GM12878 (cell line): ENCODE data around the gene EDEM2. TPM values are rescaled to one million over a fixed set of nuclear protein-coding genes. Genes with fewer than 3 reads are reported as not detected.
A peak's percentile ranks its signal among the peaks of the same experiment; 100 is the strongest.

Source experiments
- ATAC-seq: fragments of 200-7000 bp; cut with Tn5 transposase; 3 replicates; pipeline ENCODE4 v1.9.1; 2020; ENCODE audit warnings: mild to moderate bottlenecking, moderate library complexity
- BruUV-seq: library from RNA; stranded (reverse); fragments of 400-500 nt; replicated peaks from 2 replicates; lab custom pipeline; 2021; lab: Mats Ljungman, UMichigan
- CTCF ChIA-PET: fragments of 300-600 bp; sonication (Branson Sonifier 250); formaldehyde crosslinking; extraction: SDS; loops from one replicate; lab custom pipeline; 2021; ENCODE audit warnings: inconsistent platforms; lab: Yijun Ruan, JAX
- POLR2A ChIA-PET: fragments of 350-600 bp; formaldehyde crosslinking; extraction: SDS; loops from one replicate; lab custom pipeline; 2021; ENCODE audit warnings: inconsistent platforms; lab: Charles Lee
- RAD21 ChIA-PET: fragments of 300-600 bp; sonication (Branson Sonifier 250); formaldehyde crosslinking; loops from one replicate; lab custom pipeline; 2023; ENCODE audit warnings: antibody characterized with exemption; ENCODE audit not compliant: unreplicated experiment; lab: Charles Lee
- SMC1A ChIA-PET: fragments of 300-600 bp; sonication (Branson Sonifier 250); formaldehyde crosslinking; loops from one replicate; lab custom pipeline; 2023; ENCODE audit not compliant: unreplicated experiment, uncharacterized antibody; lab: Charles Lee
- DNase-seq: peaks from one replicate; pipeline ENCODE4 v3.0.0-alpha.2; 2011; ENCODE audit warnings: low read depth, low spot score
- FAIRE-seq: peaks from 3 replicates; lab custom pipeline; 2011; peaks lifted over from hg19 to GRCh38; lab: Jason Lieb, UNC
- H2AFZ ChIP-seq: 2 replicates; pipeline ENCODE4 v1.6.0; 2011; ENCODE audit warnings: low read depth, low read length, control low read depth; ENCODE audit not compliant: control insufficient read depth
- H3K27ac ChIP-seq: 2 replicates; pipeline ENCODE4 v1.5.1; 2011; ENCODE audit warnings: control low read depth; ENCODE audit not compliant: control insufficient read depth, insufficient read depth
- H3K27me3 ChIP-seq, 2 experiments: replicated peaks in 1 of 2; 2 replicates each; pipeline versions ENCODE4 v1.6.0 to v1.6.1; 2011; ENCODE audit warnings: low read length in 1 of 2; ENCODE audit not compliant: control insufficient read depth in 2 of 2, insufficient read depth in 2 of 2
- H3K36me3 ChIP-seq, 2 experiments: 2 replicates each; pipeline ENCODE4 v1.5.1; 2011; ENCODE audit warnings: low read length in 1 of 2; ENCODE audit not compliant: control insufficient read depth in 2 of 2, insufficient read depth in 2 of 2
- H3K4me1 ChIP-seq: 2 replicates; pipeline ENCODE4 v1.6.1; 2011; ENCODE audit warnings: mild to moderate bottlenecking, low read length, moderate library complexity, mixed read lengths; ENCODE audit not compliant: control insufficient read depth, insufficient read depth
- H3K4me2 ChIP-seq: 2 replicates; pipeline ENCODE4 v1.6.0; 2011; ENCODE audit warnings: control low read depth; ENCODE audit not compliant: control insufficient read depth, insufficient read depth
- H3K4me3 ChIP-seq: fragments of 200-600 bp; sonication (generic); 2 replicates; pipeline ENCODE4 v1.5.1; 2016
- H3K79me2 ChIP-seq: 2 replicates; pipeline ENCODE4 v1.6.0; 2011; ENCODE audit warnings: low read length; ENCODE audit not compliant: control insufficient read depth, insufficient read depth
- H3K9ac ChIP-seq: 2 replicates; pipeline ENCODE4 v1.8.0; 2011; ENCODE audit warnings: low read length, control low read depth, mixed read lengths; ENCODE audit not compliant: control insufficient read depth, insufficient read depth
- H3K9me3 ChIP-seq: replicated peaks from 3 replicates; pipeline ENCODE4 v1.5.1; 2011; ENCODE audit warnings: mild to moderate bottlenecking, low read length; ENCODE audit not compliant: control insufficient read depth, insufficient read depth
- H4K20me1 ChIP-seq: 2 replicates; pipeline ENCODE4 v1.6.0; 2011; ENCODE audit not compliant: control insufficient read depth, insufficient read depth
- ATF7 ChIP-seq: fragments of 450-650 bp; IDR thresholded peaks from 2 replicates; pipeline ENCODE4 v1.6.1; 2016; ENCODE audit warnings: low read depth, mild to moderate bottlenecking
- HCFC1 ChIP-seq: fragments of 150-350 bp; IDR thresholded peaks from 2 replicates; pipeline ENCODE4 v1.6.1; 2014; ENCODE audit warnings: low read length
- KDM1A ChIP-seq: fragments of 200-600 bp; sonication (generic); IDR thresholded peaks from 2 replicates; pipeline ENCODE4 v1.6.1; 2016; ENCODE audit warnings: borderline replicate concordance
- POU2F2 ChIP-seq: IDR thresholded peaks from 3 replicates; pipeline ENCODE4 v1.6.1; 2011; ENCODE audit warnings: low read depth, mild to moderate bottlenecking, low read length, borderline replicate concordance
- SP1 ChIP-seq: IDR thresholded peaks from one replicate; pipeline ENCODE4 v1.6.1; 2011; ENCODE audit warnings: low read depth, low read length
- SPI1 ChIP-seq: IDR thresholded peaks from 2 replicates; pipeline ENCODE4 v1.6.1; 2011; ENCODE audit warnings: low read depth, mild to moderate bottlenecking, low read length, moderate library complexity, borderline replicate concordance; ENCODE audit not compliant: insufficient read depth
- STAT3 ChIP-seq: IDR thresholded peaks from 2 replicates; pipeline ENCODE4 v1.6.1; 2011; ENCODE audit warnings: low read depth, low read length, improper control_type of control experiment
- ZNF217 ChIP-seq: fragments of 450-650 bp; IDR thresholded peaks from 2 replicates; pipeline ENCODE4 v1.6.1; 2017; ENCODE audit warnings: antibody characterized with exemption, mild to moderate bottlenecking
- WGBS: methylation state at CpG from one replicate; pipeline ENCODE4 v1.1.6; 2016; ENCODE audit warnings: low lambda C conversion rate; ENCODE audit not compliant: insufficient replicate concordance, insufficient coverage; ENCODE audit errors: missing lambda C conversion rate; 5-methylcytosine and 5-hydroxymethylcytosine counted together
- in situ Hi-C: fragments of 300-500 bp; cut with MboI; formaldehyde crosslinking; loops from 9 replicates; pipeline ENCODE4 v1.14.3; 2018; ENCODE audit warnings: mixed read lengths
- intact Hi-C: fragments of 100-400 bp; cut with micrococcal nuclease; formaldehyde crosslinking; loops from one replicate; pipeline ENCODE4 v1.14.2; 2022; ENCODE audit not compliant: unreplicated experiment
- polyA plus RNA-seq, 11 experiments: library from polyadenylated mRNA; depleted of rRNA in 4 of 11; unstranded in 6 of 11; stranded (reverse) in 5 of 11; fragments of >200 nt; fragmentation: Nextera tagmentation in 4 of 11; fragmentation: Illumina TruSeq in 1 of 11; extraction: Ambion mirVana in 4 of 11; extraction: Trizol in 1 of 11; gene quantifications; 1 replicate in 1 of 11; 2 replicates in 10 of 11; pipeline versions ENCODE4 v1.2.1 to v1.2.3, GENCODE V29; 2011 to 2016; ENCODE audit warnings: inconsistent platforms in 2 of 11, missing spikeins in 2 of 11, low read depth in 1 of 11
- total RNA-seq, 4 experiments: library from RNA; depleted of rRNA in 3 of 4; stranded (reverse); fragments of >200 nt in 3 of 4; fragmentation: Illumina TruSeq in 1 of 4; extraction: Trizol in 1 of 4; gene quantifications; 2 replicates each; pipeline versions ENCODE4 v1.2.1 to v1.2.3, GENCODE V29; 2013 to 2021
- TF ChIP-seq, protein P1 (sequence below): fragments of 450-650 bp; IDR thresholded peaks from 2 replicates; pipeline ENCODE4 v1.6.1; 2016; ENCODE audit warnings: mild to moderate bottlenecking

The EDEM2 gene
- total and polyA plus RNA-seq, 10 of the 15 experiments (the other 5 are each of a cell fraction or from before 2014, with no cell fraction given) = 9.9 to 24.8 (median 14.8) TPM

GRCh38 chr20:35088231-35089145 is 58.6 kb downstream of the EDEM2 start:
- peaks cover 64% of the 10 kb centered on the region for H3K79me2 ChIP-seq
- peaks cover 0 to 8% of the 10 kb centered on the region in 2 experiments; a peak in 1 of 4 replicates for H3K36me3 ChIP-seq
- peak overlapping the region; percentile 59; the same call in 1 of the 2 replicates for H3K4me2 ChIP-seq
- H2AFZ ChIP-seq = no peak overlapping the region
- no peak for DNase-seq
- H3K27me3 ChIP-seq = no peaks in the 10 kb centered on the region
- peaks cover 15% of the 10 kb centered on the region for H3K4me1 ChIP-seq
- ChIA-PET POLR2A (no interaction called here), SMC1A (interaction anchor here (1.1 kb wide), 2 partner anchors 32 to 208 kb away, joined by 3 to 4 read pairs; no protein-coding TSS in a partner anchor), RAD21 (interaction anchor here (0.9 kb wide), 1 partner anchor 11 kb away, joined by 3 read pairs; no protein-coding TSS in a partner anchor), CTCF (interaction anchor here (0.6 to 2.0 kb wide), 4 partner anchors 8 to 821 kb away, joined by 3 to 12 read pairs (median 4); no protein-coding TSS in a partner anchor)
- no TSS peak for BruUV-seq
- no peak for TF ChIP-seq HCFC1
- no peak for TF ChIP-seq POU2F2
- TF ChIP-seq SP1 = no peak
- TF ChIP-seq KDM1A = no peak
- TF ChIP-seq STAT3 = no peak
- no peak for TF ChIP-seq ATF7
- no peak for TF ChIP-seq SPI1
- no peak for TF ChIP-seq ZNF217
- TF ChIP-seq, protein P1, sequence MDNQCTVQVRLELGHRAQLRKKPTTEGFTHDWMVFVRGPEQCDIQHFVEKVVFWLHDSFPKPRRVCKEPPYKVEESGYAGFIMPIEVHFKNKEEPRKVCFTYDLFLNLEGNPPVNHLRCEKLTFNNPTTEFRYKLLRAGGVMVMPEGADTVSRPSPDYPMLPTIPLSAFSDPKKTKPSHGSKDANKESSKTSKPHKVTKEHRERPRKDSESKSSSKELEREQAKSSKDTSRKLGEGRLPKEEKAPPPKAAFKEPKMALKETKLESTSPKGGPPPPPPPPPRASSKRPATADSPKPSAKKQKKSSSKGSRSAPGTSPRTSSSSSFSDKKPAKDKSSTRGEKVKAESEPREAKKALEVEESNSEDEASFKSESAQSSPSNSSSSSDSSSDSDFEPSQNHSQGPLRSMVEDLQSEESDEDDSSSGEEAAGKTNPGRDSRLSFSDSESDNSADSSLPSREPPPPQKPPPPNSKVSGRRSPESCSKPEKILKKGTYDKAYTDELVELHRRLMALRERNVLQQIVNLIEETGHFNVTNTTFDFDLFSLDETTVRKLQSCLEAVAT = no peak
- no peak for FAIRE-seq
- no peak overlapping the region for H3K9ac ChIP-seq
- H4K20me1 ChIP-seq = no peaks in the 10 kb centered on the region
- intact Hi-C loops (no loop called here), in situ Hi-C loops (no loop called here)
- H3K27ac ChIP-seq = no peak overlapping the region
- 98% methylated on average over 2 of the region's 2 CpGs for WGBS
- no peak for ATAC-seq
- no peak overlapping the region for H3K4me3 ChIP-seq
- no peaks in the 10 kb centered on the region for H3K9me3 ChIP-seq
